ENCODE data around the gene AQR.
"Not testable (repeated sequence)": the region's sequence is repeated elsewhere in the genome, so short reads cannot be mapped to it uniquely, and the experiment has no call there.

The AQR gene

GRCh38 chr15:34952481-34952880 is 17.1 kb downstream of the AQR start:
- DNase-seq, result no peak

GRCh38 chr15:34951993-34952392 is 17.5 kb downstream of the AQR start:
- DNase-seq, result no peak

DNA sequence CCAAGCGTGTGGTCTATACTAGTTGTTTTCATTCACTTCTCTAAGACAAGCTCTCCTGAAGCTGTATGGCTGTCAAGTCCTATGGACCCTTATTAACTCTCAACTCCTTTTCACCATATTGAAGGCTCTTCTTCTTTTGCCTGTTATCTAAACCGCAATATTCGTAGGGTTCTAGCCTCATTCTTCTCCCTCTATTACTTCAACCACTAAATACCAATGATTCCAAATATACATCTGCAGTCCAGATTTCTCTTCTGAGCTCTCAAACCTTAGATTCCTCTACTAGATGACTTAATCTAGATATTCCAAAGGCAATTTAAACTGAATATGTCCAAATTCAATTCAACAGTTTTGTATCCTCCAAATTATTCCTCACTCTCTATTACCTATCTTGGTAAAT is 24.6 kb downstream of the AQR start:
- no peak for DNase-seq

- DNase-seq, result no peak
These were observed 25.8 kb downstream of the AQR start for GRCh38 chr15:34943711-34944110.

- not testable (repeated sequence) for DNase-seq
These were observed 26.3 kb downstream of the AQR start for GRCh38 chr15:34943264-34943663.

DNA sequence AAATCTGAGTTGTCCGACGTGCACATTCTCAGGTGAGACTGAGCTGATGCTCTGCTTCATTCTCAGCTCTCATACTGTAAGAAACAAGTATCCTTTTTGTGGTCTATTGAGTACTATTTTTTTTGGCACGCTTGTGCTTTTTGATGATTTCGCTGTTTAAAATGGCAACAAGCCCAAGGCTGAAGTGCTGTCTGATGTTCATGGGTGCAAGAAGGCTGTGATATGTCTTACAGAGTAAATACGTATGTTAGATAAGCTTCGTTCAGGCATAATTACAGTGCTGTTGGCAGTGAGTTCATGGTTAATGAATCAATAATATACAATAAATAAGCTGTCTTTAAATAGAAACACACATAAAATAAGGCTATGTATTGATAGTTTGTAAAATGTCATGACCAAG is 27.2 kb downstream of the AQR start:
- no peak for DNase-seq

DNA sequence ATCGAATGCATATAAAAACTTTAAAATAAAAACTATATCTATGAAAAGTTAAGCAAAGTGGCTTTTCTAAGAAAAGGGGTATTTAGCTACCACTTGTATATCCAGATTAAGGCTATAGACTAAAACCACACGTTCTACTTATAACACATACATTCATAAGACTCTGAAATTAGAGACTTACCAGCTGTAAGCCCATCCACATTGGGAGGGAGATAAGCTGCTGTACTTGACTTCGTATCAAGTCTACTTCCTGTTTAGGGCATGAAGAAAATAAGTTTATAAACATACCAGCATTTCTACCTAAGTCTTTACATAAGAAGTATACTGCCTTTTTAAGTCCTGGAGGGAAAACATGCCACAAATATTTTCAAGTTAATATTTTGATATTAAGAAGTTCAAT is 27.7 kb downstream of the AQR start:
- DNase-seq, result no peak

DNA sequence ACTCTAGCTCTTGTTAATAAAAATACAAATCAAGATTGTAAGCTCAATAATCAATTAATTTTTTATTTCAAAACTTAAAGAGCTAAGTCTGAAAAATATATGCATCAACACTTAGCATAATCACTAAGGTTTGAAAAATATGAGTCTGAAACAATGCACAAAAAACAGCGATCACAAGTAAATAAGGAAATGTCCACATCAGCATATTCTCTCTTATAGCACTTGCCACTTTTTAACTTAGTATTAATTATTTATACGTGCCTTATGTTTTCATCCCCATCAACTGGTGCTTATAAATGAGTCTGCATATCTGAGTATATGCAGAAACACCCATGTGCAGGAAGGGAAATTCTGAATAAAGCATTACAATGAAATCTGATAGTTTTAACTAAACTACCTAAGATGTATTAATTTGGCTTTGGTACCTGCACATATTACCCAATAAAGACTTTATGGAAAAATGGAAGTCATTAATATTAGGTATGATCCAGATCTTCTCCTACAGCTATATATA is 28.3 kb downstream of the AQR start:
- no peak for DNase-seq

DNA sequence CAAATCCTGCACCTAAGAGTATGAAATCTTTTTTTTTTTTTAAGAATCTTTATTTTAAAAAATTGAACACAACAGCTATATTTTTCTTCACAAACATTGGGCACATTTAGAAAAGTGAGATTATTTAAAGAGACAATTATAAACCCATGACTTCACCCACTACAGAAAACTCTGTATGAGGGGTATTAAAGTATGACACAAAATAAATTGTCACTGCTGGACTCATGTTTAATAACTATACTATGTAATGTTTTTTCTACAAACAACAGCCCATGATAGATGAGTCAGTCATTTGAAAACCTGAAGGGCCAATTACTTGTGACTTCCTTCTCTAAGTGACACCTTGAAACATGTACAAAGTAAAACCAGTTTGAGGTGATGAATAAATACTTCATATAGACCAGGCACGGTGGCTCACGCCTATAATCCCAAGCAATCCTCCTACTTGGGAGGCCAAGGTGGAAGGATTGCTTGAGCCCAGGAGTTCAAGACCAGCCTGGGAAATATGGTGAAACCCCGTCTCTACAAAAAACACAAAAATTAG is 36.0 kb downstream of the AQR start:
- no peak for DNase-seq

DNA sequence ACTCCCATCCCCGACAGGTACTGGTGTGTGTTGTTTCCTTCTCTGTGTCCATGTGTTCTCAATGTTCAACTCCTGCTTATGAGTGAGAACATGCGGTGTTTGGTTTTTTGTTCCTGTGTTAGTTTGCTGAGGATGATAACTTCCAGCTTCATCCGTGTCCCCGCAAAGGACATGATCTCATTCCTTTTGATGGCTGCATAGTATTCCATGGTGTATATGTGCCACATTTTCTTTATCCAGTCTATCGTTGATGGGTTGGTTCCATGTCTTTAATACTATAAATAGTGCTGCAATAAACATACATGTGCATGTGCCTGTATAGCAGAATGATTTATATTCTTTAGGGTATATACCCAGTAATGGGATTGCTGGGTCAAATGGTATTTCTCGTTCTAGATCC is 41.2 kb downstream of the AQR start:
- not testable (repeated sequence) for DNase-seq

DNA sequence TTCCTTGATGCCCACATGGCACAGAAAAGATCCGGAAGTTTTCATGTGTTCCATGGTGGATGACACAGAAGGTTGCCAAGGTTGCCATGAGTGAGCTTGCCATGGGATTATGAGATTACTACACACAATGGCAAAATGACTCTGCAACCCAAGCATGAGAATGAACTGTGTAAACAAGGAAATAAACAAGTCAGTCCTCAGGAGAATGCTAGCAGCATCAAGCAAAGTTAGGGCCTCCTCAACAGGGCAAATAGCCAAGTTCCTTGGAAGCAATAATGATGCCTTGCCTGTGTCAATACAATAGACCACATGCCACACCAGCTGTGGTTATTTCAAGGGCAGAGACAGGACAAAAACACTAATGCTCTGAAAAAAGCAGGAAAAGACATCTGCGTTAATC is 41.8 kb downstream of the AQR start:
- no peak for DNase-seq

GRCh38 chr15:34914317-34914716 is 55.2 kb downstream of the AQR start:
- no peak for DNase-seq

DNA sequence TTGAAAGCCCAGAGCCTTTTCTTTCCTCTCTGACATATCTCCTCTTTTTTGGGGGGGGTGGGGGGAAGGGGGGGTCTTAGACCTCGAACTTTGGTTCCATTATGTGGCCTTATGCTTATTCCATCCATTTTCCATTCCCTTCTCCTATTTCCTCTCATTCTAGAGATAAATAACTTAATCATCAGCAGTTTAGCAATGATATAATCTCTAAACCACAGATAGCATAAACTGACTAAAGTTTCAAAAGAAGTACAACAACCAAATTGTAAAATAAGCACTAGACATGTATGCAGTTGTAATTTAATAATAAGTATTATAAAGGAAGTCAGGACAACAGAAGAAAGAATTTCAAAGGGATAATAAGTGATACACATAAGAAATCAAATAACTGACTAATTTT is 64.5 kb downstream of the AQR start:
- no peak for DNase-seq

GRCh38 chr15:34904527-34904926 is 65.0 kb downstream of the AQR start:
- DNase-seq, result no peak

GRCh38 chr15:34900748-34901147 is 68.8 kb downstream of the AQR start:
- DNase-seq, result no peak

GRCh38 chr15:34896183-34896582 is 73.4 kb downstream of the AQR start:
- no peak for DNase-seq

- DNase-seq, result no peak
These were observed 75.6 kb downstream of the AQR start for GRCh38 chr15:34893967-34894366.

GRCh38 chr15:34892963-34893591 is 76.5 kb downstream of the AQR start:
- no peak for DNase-seq

DNA sequence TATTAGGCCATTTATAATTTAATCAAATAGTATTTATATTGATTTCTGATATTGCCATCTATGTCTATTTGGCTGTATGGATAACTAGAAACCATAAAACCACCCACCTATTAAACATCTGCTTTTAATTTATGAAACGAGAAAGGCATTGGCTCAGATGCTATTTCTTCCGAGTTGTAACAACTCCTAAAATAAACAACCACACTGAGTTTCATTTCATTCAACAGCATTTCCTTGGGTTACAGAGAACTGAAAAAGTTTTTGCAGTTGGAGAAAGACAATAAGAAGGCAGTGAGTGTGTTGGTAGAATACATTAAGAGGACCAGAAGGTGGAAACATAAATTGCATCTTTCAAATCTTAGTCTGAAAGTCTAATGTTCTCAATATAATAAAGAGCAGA is 79.1 kb downstream of the AQR start:
- DNase-seq, result no peak

GRCh38 chr15:34889476-34889875 is 80.1 kb downstream of the AQR start:
- no peak for DNase-seq

DNA sequence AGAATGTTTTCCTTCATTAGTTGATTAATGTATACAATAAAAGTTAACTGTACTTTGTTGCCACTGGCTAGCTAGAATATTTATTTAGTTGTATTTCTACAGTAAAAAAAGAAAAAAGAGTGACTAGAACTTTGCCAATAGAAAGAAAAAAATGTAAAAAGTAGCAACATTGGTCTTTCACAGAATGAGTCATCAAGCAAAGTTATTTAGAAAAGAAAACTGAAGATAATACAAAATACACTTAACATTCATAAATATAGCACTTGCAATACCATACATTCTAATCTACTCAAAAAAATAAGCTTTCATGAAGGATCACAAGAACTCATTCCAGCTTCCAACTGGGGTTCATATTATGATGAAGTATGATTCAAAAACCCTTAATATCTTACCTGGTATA is 83.4 kb downstream of the AQR start:
- DNase-seq, result no peak

DNA sequence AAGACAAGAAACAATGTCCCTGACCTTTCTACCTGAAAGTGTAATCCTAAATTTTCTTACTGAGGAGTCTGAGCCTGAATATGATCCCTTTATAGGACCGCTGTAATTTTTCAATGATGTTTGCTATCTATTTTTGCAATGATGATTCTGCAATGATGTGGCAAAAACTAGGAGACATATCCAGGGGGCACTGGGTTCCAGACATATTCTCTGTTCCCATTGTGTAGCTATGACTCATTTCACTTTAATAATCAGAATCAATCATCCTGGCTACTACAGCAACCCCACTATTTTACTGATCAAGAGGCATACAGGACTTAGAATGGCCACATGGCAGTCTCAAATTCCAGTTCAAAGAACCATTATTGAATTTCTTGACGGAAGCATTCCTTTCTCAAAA is 85.9 kb downstream of the AQR start:
- no peak for DNase-seq

DNA sequence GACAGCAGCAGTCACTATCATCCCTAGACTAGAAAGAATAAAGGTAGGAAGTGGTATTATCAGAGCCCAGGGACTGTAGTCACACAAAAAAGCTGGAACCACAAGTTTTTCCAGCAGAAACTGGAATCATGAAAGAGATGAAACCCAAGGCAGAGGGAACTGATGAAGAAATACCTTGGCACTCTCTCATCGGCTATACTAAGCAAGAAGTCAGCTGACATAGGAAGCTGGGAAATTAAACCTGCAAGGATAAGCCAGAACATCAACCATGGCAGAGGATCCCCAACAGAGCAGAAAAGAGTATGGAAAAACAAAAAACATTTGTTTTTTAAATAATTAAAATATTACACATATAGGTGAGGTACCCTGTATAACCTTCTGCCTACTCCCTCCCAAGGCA is 86.5 kb downstream of the AQR start:
- DNase-seq, result no peak

GRCh38 chr15:34879107-34879506 is 90.4 kb downstream of the AQR start:
- no peak for DNase-seq

- DNase-seq, result no peak
These were observed 92.9 kb downstream of the AQR start for GRCh38 chr15:34876640-34877039.

Measured in CD4-positive, alpha-beta T cell treated with Interleukin-6 for 4 hours (primary cell).